ENCODE measurements around the gene ADORA1. TPM values are rescaled to one million over a fixed set of nuclear protein-coding genes. Genes with fewer than 3 reads are reported as not detected.

Gene ADORA1
- total and polyA plus RNA-seq, 2 donors (not counting 1 experiment from before 2014, with no cell fraction given) = not detected

DNA sequence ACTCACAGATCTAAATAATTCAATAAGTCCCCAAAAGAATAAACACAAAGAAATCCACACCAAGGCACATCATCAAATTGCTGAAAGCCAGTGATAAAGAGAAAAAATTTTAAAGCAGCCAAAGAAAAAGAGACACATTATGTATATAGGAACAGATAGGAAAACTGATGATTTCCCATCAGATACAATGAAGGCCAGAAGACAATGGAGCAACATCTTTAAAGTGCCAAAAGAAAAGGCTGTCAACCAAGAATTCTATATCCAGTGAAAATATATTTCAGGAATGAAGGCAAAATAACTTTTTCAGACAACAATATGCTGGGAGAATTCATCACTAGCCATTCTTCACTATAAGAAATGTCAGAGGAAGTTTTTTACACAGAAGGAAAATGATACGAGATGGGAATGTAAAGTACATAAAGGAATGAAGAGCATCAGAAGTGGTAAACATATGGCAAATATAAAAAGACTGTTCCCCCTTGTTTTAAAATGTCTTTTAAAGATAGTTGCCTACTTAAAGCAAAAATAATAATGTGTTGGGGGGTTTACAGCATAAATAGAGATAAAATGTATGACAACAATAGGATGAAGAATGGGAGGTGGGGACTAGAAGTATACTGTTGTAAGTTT lies 32.4 kb upstream of the ADORA1 start:
- H3K36me3 ChIP-seq (replicated peaks in 1 of 2; ENCODE audit: control extremely low read depth in 1 of 2, control insufficient read depth in 1 of 2, extremely low read depth in 1 of 2, insufficient read depth in 2 of 2, low read length in 1 of 2) = no peaks in the 10 kb centered on the region
- no peak overlapping the region for H2AFZ ChIP-seq (ENCODE audit: insufficient read depth, low read depth, low read length, poor library complexity, severe bottlenecking)
- H3K27ac ChIP-seq (ENCODE audit: low read length in 2 of 2) = no peak overlapping the region
- H3K79me2 ChIP-seq (ENCODE audit: control insufficient read depth, insufficient read depth, low read length) = no peaks in the 10 kb centered on the region
- no CpG with 5 or more reads among the region's 1 CpG for whole genome bisulfite sequencing (ENCODE audit: insufficient coverage)
- TF ChIP-seq, protein P1, sequence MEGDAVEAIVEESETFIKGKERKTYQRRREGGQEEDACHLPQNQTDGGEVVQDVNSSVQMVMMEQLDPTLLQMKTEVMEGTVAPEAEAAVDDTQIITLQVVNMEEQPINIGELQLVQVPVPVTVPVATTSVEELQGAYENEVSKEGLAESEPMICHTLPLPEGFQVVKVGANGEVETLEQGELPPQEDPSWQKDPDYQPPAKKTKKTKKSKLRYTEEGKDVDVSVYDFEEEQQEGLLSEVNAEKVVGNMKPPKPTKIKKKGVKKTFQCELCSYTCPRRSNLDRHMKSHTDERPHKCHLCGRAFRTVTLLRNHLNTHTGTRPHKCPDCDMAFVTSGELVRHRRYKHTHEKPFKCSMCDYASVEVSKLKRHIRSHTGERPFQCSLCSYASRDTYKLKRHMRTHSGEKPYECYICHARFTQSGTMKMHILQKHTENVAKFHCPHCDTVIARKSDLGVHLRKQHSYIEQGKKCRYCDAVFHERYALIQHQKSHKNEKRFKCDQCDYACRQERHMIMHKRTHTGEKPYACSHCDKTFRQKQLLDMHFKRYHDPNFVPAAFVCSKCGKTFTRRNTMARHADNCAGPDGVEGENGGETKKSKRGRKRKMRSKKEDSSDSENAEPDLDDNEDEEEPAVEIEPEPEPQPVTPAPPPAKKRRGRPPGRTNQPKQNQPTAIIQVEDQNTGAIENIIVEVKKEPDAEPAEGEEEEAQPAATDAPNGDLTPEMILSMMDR (IDR thresholded peaks at IDR 0.05) = no peak
- no peak for TF ChIP-seq EZH2 (IDR thresholded peaks at IDR 0.05; ENCODE audit: borderline replicate concordance, insufficient read depth, low read depth, low read length, poor library complexity, severe bottlenecking)
- H4K20me1 ChIP-seq (ENCODE audit: control insufficient read depth, insufficient read depth, low read length, poor library complexity, severe bottlenecking) = no peaks in the 10 kb centered on the region
- Mint-ChIP-seq H3K27ac (no peak overlapping the region), H3K4me3 (no peak overlapping the region), H3K4me1 (no peaks in the 10 kb centered on the region), H3K27me3 (peaks cover 28% of the 10 kb centered on the region), H3K9me3 (ENCODE audit: insufficient read depth) (peaks cover 18% of the 10 kb centered on the region)
- ChIA-PET POLR2A (no interaction called here), CTCF (no interaction called here)
- H3K27me3 ChIP-seq (replicated peaks in 1 of 4; ENCODE audit: control extremely low read depth in 1 of 4, control insufficient read depth in 3 of 4, insufficient read depth in 4 of 4, low read length in 3 of 4) = peaks cover 0 to 3% (median 3%) of the 10 kb centered on the region in 4 experiments
- H3K4me2 ChIP-seq (replicated peaks; ENCODE audit: low read depth, low read length, poor library complexity, severe bottlenecking) = no peak overlapping the region
- H3K9me3 ChIP-seq (ENCODE audit: control extremely low read depth in 1 of 3, control insufficient read depth in 2 of 3, insufficient read depth in 1 of 3, low read length in 2 of 3) = peaks cover 6 to 17% (median 8%) of the 10 kb centered on the region in 3 donors
- ATAC-seq (ENCODE audit: low read depth) (no peak), DNase-seq (no peak)
- intact Hi-C loops (cut with micrococcal nuclease) = no loop called here
- no peak overlapping the region for H3K9ac ChIP-seq (ENCODE audit: low read length)
- H3K4me3 ChIP-seq (ENCODE audit: control extremely low read depth in 1 of 5, extremely low read depth in 1 of 5, insufficient read depth in 1 of 5, low read depth in 2 of 5, low read length in 4 of 5) = no peak overlapping the region
- no peaks in the 10 kb centered on the region for H3K4me1 ChIP-seq (ENCODE audit: control insufficient read depth in 2 of 2, insufficient read depth in 2 of 2, low read length in 2 of 2)

DNA sequence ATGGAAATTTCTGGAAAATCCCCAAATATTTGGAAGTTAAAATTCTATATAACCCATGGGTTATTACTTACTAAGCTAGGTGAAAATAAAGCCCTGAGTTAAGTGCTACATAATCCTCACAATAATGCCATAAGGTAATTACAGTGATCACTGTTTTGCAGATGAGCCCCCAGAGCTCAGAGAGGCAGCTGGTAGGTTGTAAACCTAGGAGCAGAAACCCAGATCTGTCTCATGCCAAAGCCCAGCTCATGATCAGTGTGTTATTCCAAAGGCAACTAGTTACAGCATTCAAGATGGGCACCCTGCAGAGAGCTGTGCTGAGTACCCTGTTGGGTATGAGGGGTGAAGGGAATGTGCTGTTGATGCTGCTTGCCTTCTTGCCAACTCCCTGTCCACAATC lies 31.0 kb upstream of the ADORA1 start:
- intact Hi-C loops (cut with micrococcal nuclease) = no loop called here
- no peak overlapping the region for H3K27ac Mint-ChIP-seq

More for the DNA sequence above, 31.0 kb upstream of the ADORA1 start:
- DNase-seq (no peak), ATAC-seq (ENCODE audit: low read depth) (no peak)
- TF ChIP-seq, protein P1 (IDR thresholded peaks at IDR 0.05) = no peak
- TF ChIP-seq EZH2 (IDR thresholded peaks at IDR 0.05; ENCODE audit: borderline replicate concordance, insufficient read depth, low read depth, low read length, poor library complexity, severe bottlenecking) = no peak
- no peaks in the 10 kb centered on the region for H3K4me1 Mint-ChIP-seq
- no peak overlapping the region for H3K4me3 Mint-ChIP-seq
- peaks cover 18% of the 10 kb centered on the region for H3K9me3 Mint-ChIP-seq (ENCODE audit: insufficient read depth)
- H3K9me3 ChIP-seq (ENCODE audit: control extremely low read depth in 1 of 3, control insufficient read depth in 2 of 3, insufficient read depth in 1 of 3, low read length in 2 of 3) = peaks cover 6 to 17% (median 8%) of the 10 kb centered on the region in 3 donors
- no peak overlapping the region for H3K9ac ChIP-seq (ENCODE audit: low read length)
- ChIA-PET POLR2A (no interaction called here), CTCF (interaction anchor here (0.7 kb wide), 1 partner anchor 391 kb away, joined by 3 read pairs; no protein-coding TSS in a partner anchor)
- H4K20me1 ChIP-seq (ENCODE audit: control insufficient read depth, insufficient read depth, low read length, poor library complexity, severe bottlenecking) = no peaks in the 10 kb centered on the region
- no peaks in the 10 kb centered on the region for H3K4me1 ChIP-seq (ENCODE audit: control insufficient read depth in 2 of 2, insufficient read depth in 2 of 2, low read length in 2 of 2)
- no peak overlapping the region for H3K4me3 ChIP-seq (ENCODE audit: control extremely low read depth in 1 of 5, extremely low read depth in 1 of 5, insufficient read depth in 1 of 5, low read depth in 2 of 5, low read length in 4 of 5)
- H3K36me3 ChIP-seq (replicated peaks in 1 of 2; ENCODE audit: control extremely low read depth in 1 of 2, control insufficient read depth in 1 of 2, extremely low read depth in 1 of 2, insufficient read depth in 2 of 2, low read length in 1 of 2) = no peaks in the 10 kb centered on the region
- H3K27me3 Mint-ChIP-seq = peaks cover 30% of the 10 kb centered on the region
- no peak overlapping the region for H3K27ac ChIP-seq (ENCODE audit: low read length in 2 of 2)
- H3K79me2 ChIP-seq (ENCODE audit: control insufficient read depth, insufficient read depth, low read length) = no peaks in the 10 kb centered on the region
- H3K27me3 ChIP-seq (replicated peaks in 1 of 4; ENCODE audit: control extremely low read depth in 1 of 4, control insufficient read depth in 3 of 4, insufficient read depth in 4 of 4, low read length in 3 of 4) = peaks cover 0 to 3% (median 3%) of the 10 kb centered on the region in 4 experiments
- no peak overlapping the region for H3K4me2 ChIP-seq (replicated peaks; ENCODE audit: low read depth, low read length, poor library complexity, severe bottlenecking)
- H2AFZ ChIP-seq (ENCODE audit: insufficient read depth, low read depth, low read length, poor library complexity, severe bottlenecking) = no peak overlapping the region

Measured in B cell (primary cell).